HCT116 (cell line): ENCODE measurements around the gene MNAT1. TPM values are rescaled to one million over a fixed set of nuclear protein-coding genes. Genes with fewer than 3 reads are reported as not detected.

Experiments used
- ATAC-seq: fragments of 200-7000 bp; cut with Tn5 transposase; 2 replicates; pipeline ENCODE4 v1.9.1; 2020; ENCODE audit warnings: mild to moderate bottlenecking, moderate library complexity
- BruUV-seq: library from RNA; stranded (reverse); fragments of 400-500 nt; replicated peaks from 2 replicates; lab custom pipeline; 2021; lab: Mats Ljungman, UMichigan
- CTCF ChIA-PET: fragments of 300-600 bp; sonication (Branson Sonifier 250); formaldehyde crosslinking; loops from one replicate; lab custom pipeline; 2021; ENCODE audit warnings: antibody characterized with exemption; lab: Charles Lee
- POLR2A ChIA-PET: fragments of 300-600, 350-600 bp; sonication (Branson Sonifier 250); formaldehyde crosslinking; loops from one replicate; lab custom pipeline; 2021; ENCODE audit warnings: antibody characterized with exemption; lab: Charles Lee
- RAD21 ChIA-PET, 2 experiments: fragments of 300-600 bp; sonication (Branson Sonifier 250); formaldehyde crosslinking; loops; one replicate each; lab custom pipeline; 2023; ENCODE audit warnings: low total read pairs in 2 of 2; ENCODE audit not compliant: uncharacterized antibody in 2 of 2, unreplicated experiment in 2 of 2, low non-redundant PET in 1 of 2; lab: Charles Lee
- DNase-seq: peaks from one replicate; pipeline ENCODE4 v3.0.0-alpha.2; 2010; ENCODE audit warnings: low read depth, low spot score
- H2AFZ ChIP-seq: fragments of 200-600 bp; shearing (Covaris generic), sonication (generic); 2 replicates; pipeline ENCODE4 v1.6.1; 2017; ENCODE audit warnings: low read depth, mixed run types, mixed read lengths, antibody characterized with exemption, low read length; ENCODE audit not compliant: poor library complexity, severe bottlenecking
- H3K27ac ChIP-seq: 2 replicates; pipeline ENCODE4 v1.5.1; 2012; ENCODE audit warnings: low read depth, low read length
- H3K27me3 ChIP-seq: fragments of 200-600 bp; sonication (generic); 2 replicates; pipeline ENCODE4 v1.6.1; 2016; ENCODE audit warnings: mixed run types, low read length, mixed read lengths; ENCODE audit not compliant: insufficient read depth
- H3K36me3 ChIP-seq, 2 experiments: fragments of 200-500 bp in 1 of 2; fragments of 200-600 bp in 1 of 2; sonication (Bioruptor generic) in 1 of 2; sonication (generic) in 1 of 2; 2 replicates each; pipeline versions ENCODE4 v1.5.1 to v1.6.1; 2014 to 2016; ENCODE audit warnings: low read length in 2 of 2, inconsistent platforms in 1 of 2, mixed read lengths in 1 of 2, mixed run types in 1 of 2; ENCODE audit not compliant: insufficient read depth in 2 of 2, control insufficient read depth in 1 of 2
- H3K4me1 ChIP-seq, 2 experiments: fragments of 200-600 bp in 1 of 2; sonication (generic) in 1 of 2; 2 replicates each; pipeline versions ENCODE4 v1.5.1 to v1.6.1; 2012 to 2017; ENCODE audit warnings: low read length in 2 of 2, inconsistent platforms in 1 of 2, mild to moderate bottlenecking in 1 of 2, mixed read lengths in 1 of 2, mixed run types in 1 of 2, moderate library complexity in 1 of 2; ENCODE audit not compliant: insufficient read depth in 2 of 2, control insufficient read depth in 1 of 2
- H3K4me2 ChIP-seq: fragments of 200-600 bp; sonication (generic); 2 replicates; pipeline ENCODE4 v1.6.1; 2017; ENCODE audit warnings: mixed run types, low read length, mixed read lengths
- H3K4me3 ChIP-seq, 2 experiments: fragments of 200-600 bp in 1 of 2; sonication (generic) in 1 of 2; replicated peaks in 1 of 2; 2 replicates each; pipeline ENCODE4 v1.5.1; 2011 to 2016; ENCODE audit warnings: low read length in 2 of 2, control low read depth in 1 of 2, low read depth in 1 of 2, mild to moderate bottlenecking in 1 of 2, mixed read lengths in 1 of 2, mixed run types in 1 of 2
- H3K79me2 ChIP-seq: fragments of 200-600 bp; sonication (generic); 2 replicates; pipeline ENCODE4 v1.6.1; 2017; ENCODE audit warnings: mild to moderate bottlenecking, mixed run types, low read length, moderate library complexity, mixed read lengths; ENCODE audit not compliant: insufficient read depth
- H3K9ac ChIP-seq: fragments of 200-600 bp; sonication (generic); 2 replicates; pipeline ENCODE4 v1.6.1; 2016; ENCODE audit warnings: low read length, mixed read lengths
- H3K9me2 ChIP-seq: fragments of 200-600 bp; sonication (generic), shearing (Covaris generic); 2 replicates; pipeline ENCODE4 v1.6.1; 2017; ENCODE audit warnings: mixed run types, mild to moderate bottlenecking, moderate library complexity; ENCODE audit not compliant: insufficient read depth
- H3K9me3 ChIP-seq, 2 experiments: fragments of 200-500 bp in 1 of 2; fragments of 200-600 bp in 1 of 2; sonication (Bioruptor generic) in 1 of 2; sonication (generic) in 1 of 2; 2 replicates each; pipeline ENCODE4 v1.6.1; 2014 to 2017; ENCODE audit warnings: low read length in 2 of 2, mixed read lengths in 2 of 2, inconsistent platforms in 1 of 2, low read depth in 1 of 2, mild to moderate bottlenecking in 1 of 2, mixed run types in 1 of 2, moderate library complexity in 1 of 2; ENCODE audit not compliant: control insufficient read depth in 1 of 2, insufficient read depth in 1 of 2
- H4K20me1 ChIP-seq: fragments of 200-600 bp; sonication (generic), shearing (Covaris generic); 2 replicates; pipeline ENCODE4 v1.6.1; 2017; ENCODE audit warnings: mixed run types, mild to moderate bottlenecking, moderate library complexity; ENCODE audit not compliant: insufficient read depth
- CEBPB ChIP-seq: IDR thresholded peaks from 2 replicates; pipeline ENCODE4 v1.6.1; 2012; ENCODE audit warnings: low read depth
- EGR1 ChIP-seq: IDR thresholded peaks from 2 replicates; pipeline ENCODE4 v1.6.1; 2012; ENCODE audit warnings: low read depth
- ELF1 ChIP-seq: IDR thresholded peaks from 2 replicates; pipeline ENCODE4 v1.6.1; 2012; ENCODE audit warnings: low read depth, borderline replicate concordance
- EZH2 ChIP-seq: fragments of 200-600 bp; sonication (generic); IDR thresholded peaks from 2 replicates; pipeline ENCODE4 v1.6.1; 2017; ENCODE audit warnings: antibody characterized with exemption, mixed run types
- EZH2phosphoT487 ChIP-seq: fragments of 200-600 bp; IDR thresholded peaks from 2 replicates; pipeline ENCODE4 v1.6.1; 2018; ENCODE audit warnings: antibody characterized with exemption, borderline replicate concordance
- FOSL1 ChIP-seq: IDR thresholded peaks from 2 replicates; pipeline ENCODE4 v1.6.1; 2012; ENCODE audit warnings: low read depth
- JUND ChIP-seq: IDR thresholded peaks from 2 replicates; pipeline ENCODE4 v1.6.1; 2012
- POLR2A ChIP-seq: IDR thresholded peaks from 2 replicates; pipeline ENCODE4 v1.7.0; 2011; ENCODE audit warnings: borderline replicate concordance; ENCODE audit not compliant: insufficient read depth, insufficient read length; ENCODE audit errors: extremely low read depth
- RAD21 ChIP-seq: IDR thresholded peaks from 2 replicates; pipeline ENCODE4 v1.6.1; 2012; ENCODE audit warnings: low read depth, mild to moderate bottlenecking
- TCF7L2 ChIP-seq: IDR thresholded peaks from 2 replicates; pipeline ENCODE4 v1.7.0; 2011; ENCODE audit warnings: borderline replicate concordance, inconsistent platforms; ENCODE audit not compliant: insufficient read depth, insufficient read length; ENCODE audit errors: extremely low read depth
- ZFX ChIP-seq: fragments of 450-650 bp; IDR thresholded peaks from 2 replicates; pipeline ENCODE4 v1.6.1; 2017
- ZNF274 ChIP-seq: fragments of 200-500 bp; sonication (Bioruptor generic); IDR thresholded peaks from 2 replicates; pipeline ENCODE4 v1.6.1; 2014; ENCODE audit warnings: mild to moderate bottlenecking, low read depth, low read length, inconsistent platforms
- intact Hi-C: fragments of 100-400 bp; cut with micrococcal nuclease; formaldehyde crosslinking; loops from 2 replicates; pipeline ENCODE4 v1.10.0; 2022
- total RNA-seq: library from RNA; stranded (reverse); gene quantifications from one replicate; pipeline ENCODE4 v1.2.1, GENCODE V29; 2021; ENCODE audit not compliant: unreplicated experiment
- TF ChIP-seq, protein P1 (sequence below): IDR thresholded peaks from 2 replicates; pipeline ENCODE4 v1.6.1; 2011; ENCODE audit warnings: mild to moderate bottlenecking, low read length, moderate library complexity; ENCODE audit not compliant: insufficient replicate concordance; ENCODE audit errors: extremely low read depth
- TF ChIP-seq, protein P2 (sequence below): IDR thresholded peaks from 2 replicates; pipeline ENCODE4 v1.6.1; 2012; ENCODE audit warnings: low read depth
- TF ChIP-seq, protein P3 (sequence below), 3 experiments: fragments of 200-600 bp in 1 of 3; sonication (generic) in 1 of 3; IDR thresholded peaks in 2 of 3; conservative IDR thresholded peaks in 1 of 3; 2 replicates each; pipeline ENCODE4 v1.5.1; 2012 to 2017; ENCODE audit warnings: low read depth in 2 of 3, low read length in 2 of 3, antibody characterized with exemption in 1 of 3, borderline replicate concordance in 1 of 3, control low read depth in 1 of 3, mild to moderate bottlenecking in 1 of 3, mixed read lengths in 1 of 3, mixed run types in 1 of 3, moderate library complexity in 1 of 3; ENCODE audit not compliant: insufficient read depth in 1 of 3
- TF ChIP-seq, protein P4 (sequence below): IDR thresholded peaks from 2 replicates; pipeline ENCODE4 v1.6.1; 2012
- TF ChIP-seq, protein P5 (sequence below): IDR thresholded peaks from 2 replicates; pipeline ENCODE4 v1.6.1; 2012

The MNAT1 gene
- total RNA-seq, 1 experiment from 2014 or later: 49.3 TPM

DNA sequence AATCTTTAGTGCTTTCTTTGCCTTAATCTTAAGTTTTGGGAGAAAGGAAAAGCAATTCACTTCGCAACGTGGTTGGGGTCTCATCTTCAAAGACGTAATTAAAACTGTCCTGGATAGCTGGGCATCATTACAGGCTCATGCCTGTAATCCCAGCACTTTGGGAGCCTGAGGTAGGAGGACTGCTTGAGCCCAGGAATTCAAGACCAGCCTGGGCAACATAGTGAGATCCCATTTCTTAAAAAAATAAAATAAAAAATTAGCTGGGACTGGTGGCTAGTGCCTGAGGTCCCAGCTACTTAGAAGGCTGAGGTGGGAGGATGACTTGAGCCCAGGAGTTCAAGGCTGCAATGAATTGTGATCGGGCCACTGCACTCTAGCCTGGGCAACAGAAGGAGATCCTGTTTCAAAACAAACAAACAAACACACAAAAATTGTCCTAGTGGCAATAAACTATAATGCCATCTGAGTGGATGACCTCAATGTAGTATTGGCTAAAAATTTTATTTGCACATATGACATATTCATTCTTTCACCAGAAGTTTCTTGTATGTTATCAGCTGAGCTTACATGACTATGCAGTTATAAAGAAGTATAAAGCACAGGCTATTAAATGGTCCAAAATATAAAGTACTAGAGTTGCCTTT lies 1.6 kb upstream of the MNAT1 start:
- Histone ChIP-seq H3K36me3 (no peaks in the 10 kb centered on the region), H3K79me2 (peaks cover 32% of the 10 kb centered on the region), H3K4me2 (no peak overlapping the region), H3K4me3 (no peak overlapping the region), H4K20me1 (no peaks in the 10 kb centered on the region), H3K9me2 (no peaks in the 10 kb centered on the region), H3K27me3 (no peaks in the 10 kb centered on the region), H3K9me3 (no peaks in the 10 kb centered on the region), H3K4me1 (peaks cover 0 to 14% of the 10 kb centered on the region in 2 experiments; a peak in 3 of 4 replicates), H2AFZ (no peak overlapping the region), H3K9ac (no peak overlapping the region), H3K27ac (no peak overlapping the region)
- ChIA-PET POLR2A (interaction anchor here (1.6 kb wide), 1 partner anchor 9 kb away, joined by 6 read pairs; the partner anchor contains the start of gene SIX4), CTCF (no interaction called here), RAD21 (no interaction called here)
- TF ChIP-seq TCF7L2 (no peak), CEBPB (no peak), POLR2A (no peak), JUND (no peak), EGR1 (no peak), ELF1 (no peak), ZFX (no peak), RAD21 (no peak), FOSL1 (no peak), EZH2 (no peak), ZNF274 (no peak), EZH2phosphoT487 (no peak)
- TF ChIP-seq, protein P1, sequence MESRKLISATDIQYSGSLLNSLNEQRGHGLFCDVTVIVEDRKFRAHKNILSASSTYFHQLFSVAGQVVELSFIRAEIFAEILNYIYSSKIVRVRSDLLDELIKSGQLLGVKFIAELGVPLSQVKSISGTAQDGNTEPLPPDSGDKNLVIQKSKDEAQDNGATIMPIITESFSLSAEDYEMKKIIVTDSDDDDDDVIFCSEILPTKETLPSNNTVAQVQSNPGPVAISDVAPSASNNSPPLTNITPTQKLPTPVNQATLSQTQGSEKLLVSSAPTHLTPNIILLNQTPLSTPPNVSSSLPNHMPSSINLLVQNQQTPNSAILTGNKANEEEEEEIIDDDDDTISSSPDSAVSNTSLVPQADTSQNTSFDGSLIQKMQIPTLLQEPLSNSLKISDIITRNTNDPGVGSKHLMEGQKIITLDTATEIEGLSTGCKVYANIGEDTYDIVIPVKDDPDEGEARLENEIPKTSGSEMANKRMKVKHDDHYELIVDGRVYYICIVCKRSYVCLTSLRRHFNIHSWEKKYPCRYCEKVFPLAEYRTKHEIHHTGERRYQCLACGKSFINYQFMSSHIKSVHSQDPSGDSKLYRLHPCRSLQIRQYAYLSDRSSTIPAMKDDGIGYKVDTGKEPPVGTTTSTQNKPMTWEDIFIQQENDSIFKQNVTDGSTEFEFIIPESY: no peak
- TF ChIP-seq, protein P2, sequence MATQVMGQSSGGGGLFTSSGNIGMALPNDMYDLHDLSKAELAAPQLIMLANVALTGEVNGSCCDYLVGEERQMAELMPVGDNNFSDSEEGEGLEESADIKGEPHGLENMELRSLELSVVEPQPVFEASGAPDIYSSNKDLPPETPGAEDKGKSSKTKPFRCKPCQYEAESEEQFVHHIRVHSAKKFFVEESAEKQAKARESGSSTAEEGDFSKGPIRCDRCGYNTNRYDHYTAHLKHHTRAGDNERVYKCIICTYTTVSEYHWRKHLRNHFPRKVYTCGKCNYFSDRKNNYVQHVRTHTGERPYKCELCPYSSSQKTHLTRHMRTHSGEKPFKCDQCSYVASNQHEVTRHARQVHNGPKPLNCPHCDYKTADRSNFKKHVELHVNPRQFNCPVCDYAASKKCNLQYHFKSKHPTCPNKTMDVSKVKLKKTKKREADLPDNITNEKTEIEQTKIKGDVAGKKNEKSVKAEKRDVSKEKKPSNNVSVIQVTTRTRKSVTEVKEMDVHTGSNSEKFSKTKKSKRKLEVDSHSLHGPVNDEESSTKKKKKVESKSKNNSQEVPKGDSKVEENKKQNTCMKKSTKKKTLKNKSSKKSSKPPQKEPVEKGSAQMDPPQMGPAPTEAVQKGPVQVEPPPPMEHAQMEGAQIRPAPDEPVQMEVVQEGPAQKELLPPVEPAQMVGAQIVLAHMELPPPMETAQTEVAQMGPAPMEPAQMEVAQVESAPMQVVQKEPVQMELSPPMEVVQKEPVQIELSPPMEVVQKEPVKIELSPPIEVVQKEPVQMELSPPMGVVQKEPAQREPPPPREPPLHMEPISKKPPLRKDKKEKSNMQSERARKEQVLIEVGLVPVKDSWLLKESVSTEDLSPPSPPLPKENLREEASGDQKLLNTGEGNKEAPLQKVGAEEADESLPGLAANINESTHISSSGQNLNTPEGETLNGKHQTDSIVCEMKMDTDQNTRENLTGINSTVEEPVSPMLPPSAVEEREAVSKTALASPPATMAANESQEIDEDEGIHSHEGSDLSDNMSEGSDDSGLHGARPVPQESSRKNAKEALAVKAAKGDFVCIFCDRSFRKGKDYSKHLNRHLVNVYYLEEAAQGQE: no peak
- TF ChIP-seq, protein P3, sequence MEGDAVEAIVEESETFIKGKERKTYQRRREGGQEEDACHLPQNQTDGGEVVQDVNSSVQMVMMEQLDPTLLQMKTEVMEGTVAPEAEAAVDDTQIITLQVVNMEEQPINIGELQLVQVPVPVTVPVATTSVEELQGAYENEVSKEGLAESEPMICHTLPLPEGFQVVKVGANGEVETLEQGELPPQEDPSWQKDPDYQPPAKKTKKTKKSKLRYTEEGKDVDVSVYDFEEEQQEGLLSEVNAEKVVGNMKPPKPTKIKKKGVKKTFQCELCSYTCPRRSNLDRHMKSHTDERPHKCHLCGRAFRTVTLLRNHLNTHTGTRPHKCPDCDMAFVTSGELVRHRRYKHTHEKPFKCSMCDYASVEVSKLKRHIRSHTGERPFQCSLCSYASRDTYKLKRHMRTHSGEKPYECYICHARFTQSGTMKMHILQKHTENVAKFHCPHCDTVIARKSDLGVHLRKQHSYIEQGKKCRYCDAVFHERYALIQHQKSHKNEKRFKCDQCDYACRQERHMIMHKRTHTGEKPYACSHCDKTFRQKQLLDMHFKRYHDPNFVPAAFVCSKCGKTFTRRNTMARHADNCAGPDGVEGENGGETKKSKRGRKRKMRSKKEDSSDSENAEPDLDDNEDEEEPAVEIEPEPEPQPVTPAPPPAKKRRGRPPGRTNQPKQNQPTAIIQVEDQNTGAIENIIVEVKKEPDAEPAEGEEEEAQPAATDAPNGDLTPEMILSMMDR (IDR thresholded peaks at IDR 0.05 in 2 of 3, conservative IDR thresholded peaks at IDR 0.05 in 1 of 3; ENCODE audit: borderline replicate concordance in 1 of 3, insufficient read depth in 1 of 3, low read depth in 2 of 3, low read length in 2 of 3): no peak
- TF ChIP-seq, protein P4, sequence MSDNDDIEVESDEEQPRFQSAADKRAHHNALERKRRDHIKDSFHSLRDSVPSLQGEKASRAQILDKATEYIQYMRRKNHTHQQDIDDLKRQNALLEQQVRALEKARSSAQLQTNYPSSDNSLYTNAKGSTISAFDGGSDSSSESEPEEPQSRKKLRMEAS: no peak
- TF ChIP-seq, protein P5, sequence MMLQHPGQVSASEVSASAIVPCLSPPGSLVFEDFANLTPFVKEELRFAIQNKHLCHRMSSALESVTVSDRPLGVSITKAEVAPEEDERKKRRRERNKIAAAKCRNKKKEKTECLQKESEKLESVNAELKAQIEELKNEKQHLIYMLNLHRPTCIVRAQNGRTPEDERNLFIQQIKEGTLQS: no peak
- BruUV-seq: no TSS peak
- no peak for DNase-seq
- intact Hi-C loops: no loop called here
- no peak for ATAC-seq
